GM19372 (cell line): ENCODE measurements around the gene CYP3A4.
"Not testable (repeated sequence)": the region's sequence is repeated elsewhere in the genome, so short reads cannot be mapped to it uniquely, and the experiment has no call there.

Experiments
- ATAC-seq: cut with Tn5 transposase; IDR thresholded peaks from one replicate; pipeline ENCODE4 v1.9.1; 2021; ENCODE audit warnings: mild to moderate bottlenecking, low read depth, moderate library complexity; ENCODE audit not compliant: unreplicated experiment

Gene CYP3A4

GRCh38 chr7:99730238-99730810, 53.7 kb downstream of the CYP3A4 start:
- no peak for ATAC-seq

DNA sequence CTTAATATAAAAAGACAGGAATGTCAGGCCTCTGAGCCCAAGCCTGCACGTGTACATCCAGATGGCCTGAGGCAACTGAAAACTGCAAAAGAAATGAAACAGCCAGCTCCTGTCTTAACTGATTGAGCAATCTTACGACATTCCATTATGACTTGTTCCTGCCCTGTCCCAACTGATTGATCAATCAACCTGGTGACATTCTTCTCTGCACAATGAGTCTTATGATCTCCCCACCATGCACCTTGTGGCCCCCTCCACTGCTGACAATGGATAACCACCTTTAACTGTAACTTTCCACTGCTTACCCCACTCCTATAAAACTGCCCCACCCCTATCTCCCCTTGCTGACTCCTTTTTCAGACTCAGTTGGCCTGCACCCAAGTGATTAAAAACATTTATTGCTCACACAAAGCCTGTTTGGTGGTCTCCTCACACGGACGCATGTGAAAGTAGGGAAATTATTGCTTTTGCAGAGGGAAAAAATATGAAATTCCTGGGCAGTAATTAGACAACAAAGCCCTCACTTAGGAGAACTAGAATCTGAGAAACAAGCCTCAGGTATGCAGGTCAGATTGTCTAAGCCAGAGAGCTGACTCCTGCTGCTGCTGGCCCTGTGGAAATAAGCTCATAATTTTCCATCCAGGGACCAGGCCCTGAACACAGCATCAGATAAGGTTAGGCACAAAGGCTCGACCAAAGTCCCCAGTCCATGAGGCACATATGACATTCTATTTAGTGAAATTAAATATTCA, 54.3 kb downstream of the CYP3A4 start:
- no peak for ATAC-seq

DNA sequence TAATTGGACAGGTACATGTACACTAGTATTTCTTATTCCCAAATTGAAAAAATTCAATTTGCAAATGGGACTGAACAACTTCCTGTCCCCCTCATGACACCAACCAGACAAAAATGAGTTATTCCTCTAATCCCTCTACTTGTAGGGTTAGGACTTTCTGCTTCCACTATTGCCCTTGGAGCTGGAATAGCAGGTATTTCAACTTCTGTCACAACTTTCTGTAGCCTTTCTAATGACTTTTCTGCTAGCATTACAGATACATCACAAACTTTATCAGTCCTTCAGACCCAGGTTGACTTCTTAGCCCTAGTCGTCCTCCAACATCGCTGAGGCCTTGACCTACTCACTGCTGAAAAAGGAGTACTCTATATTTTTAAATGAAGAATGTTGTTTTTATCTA, 55.4 kb downstream of the CYP3A4 start:
- no peak for ATAC-seq

DNA sequence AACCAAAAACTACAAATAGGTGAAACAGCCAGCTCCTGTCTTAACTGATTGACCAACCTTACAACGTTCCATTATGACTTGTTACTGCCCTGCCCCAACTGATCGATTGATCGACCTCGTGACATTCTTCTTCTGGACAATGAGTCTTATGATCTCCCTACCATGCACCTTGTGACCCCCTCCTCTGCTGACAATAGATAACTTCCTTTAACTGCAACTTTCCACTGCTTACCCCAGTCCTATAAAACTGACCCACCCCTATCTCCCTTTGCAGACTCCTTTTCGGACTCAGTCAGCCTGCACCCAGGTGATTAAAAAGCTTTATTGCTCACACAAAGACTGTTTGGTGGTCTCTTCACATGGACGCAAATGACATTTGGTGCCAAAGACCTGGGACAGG, 60.8 kb downstream of the CYP3A4 start:
- not testable (repeated sequence) for ATAC-seq

- no peak for ATAC-seq
Observed at GRCh38 chr7:99720800-99721595, 63.0 kb downstream of the CYP3A4 start.

DNA sequence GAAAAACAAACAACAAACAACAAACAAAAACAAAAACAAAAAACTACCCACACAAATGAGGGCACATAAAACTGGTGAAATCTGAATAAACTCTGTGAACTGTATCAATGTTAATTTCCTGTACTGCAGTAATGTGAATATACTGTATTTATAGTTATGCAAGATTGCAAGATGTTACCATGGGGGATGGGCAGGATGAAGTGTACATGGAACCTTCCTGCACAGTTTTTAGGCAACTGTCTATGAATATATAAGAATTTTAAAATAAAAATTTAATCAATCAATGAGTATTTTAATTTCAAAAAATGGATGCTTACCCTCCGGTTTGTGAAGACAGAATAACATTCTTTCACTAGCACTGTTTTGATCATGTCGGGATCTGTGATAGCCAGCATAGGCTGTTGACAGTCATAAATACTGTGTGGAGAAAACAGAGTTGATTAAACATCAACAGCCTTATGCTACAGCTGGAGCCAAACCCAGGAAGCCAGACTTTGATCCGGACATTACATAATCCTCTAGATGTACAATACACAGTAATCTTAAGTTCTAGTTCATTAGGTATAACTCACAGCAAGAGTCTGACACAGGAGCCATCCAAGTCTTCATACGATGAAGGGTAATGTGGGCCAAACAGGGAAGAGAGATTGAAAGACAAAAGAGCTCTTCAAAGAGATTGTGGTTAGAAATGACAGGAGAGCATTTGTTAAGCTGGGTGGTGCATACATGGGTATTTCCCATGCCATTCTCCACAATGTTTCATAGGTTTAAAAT, 63.8 kb downstream of the CYP3A4 start:
- no peak for ATAC-seq

GRCh38 chr7:99713995-99714570, 69.9 kb downstream of the CYP3A4 start:
- no peak for ATAC-seq

- no peak for ATAC-seq
Observed at GRCh38 chr7:99709838-99710578, 74.0 kb downstream of the CYP3A4 start.

DNA sequence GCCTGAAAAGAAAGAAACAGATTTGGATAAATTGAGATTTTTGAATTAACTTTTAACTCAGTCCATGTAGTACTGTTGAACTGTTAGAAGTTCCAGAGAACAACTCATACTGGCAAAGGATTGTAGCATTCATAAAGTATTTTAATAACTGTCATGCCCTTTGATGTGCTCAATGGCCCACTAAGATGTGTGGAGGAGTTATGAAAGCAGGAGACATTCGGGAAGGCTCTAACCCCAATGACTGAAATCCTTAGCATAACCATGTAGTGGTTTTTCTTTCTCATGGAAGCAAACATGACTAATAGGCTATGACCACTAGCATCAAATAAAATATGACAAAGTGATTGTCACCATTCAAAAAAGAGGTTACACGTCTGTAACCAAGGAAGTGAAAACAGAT, 74.7 kb downstream of the CYP3A4 start:
- ATAC-seq = no peak

DNA sequence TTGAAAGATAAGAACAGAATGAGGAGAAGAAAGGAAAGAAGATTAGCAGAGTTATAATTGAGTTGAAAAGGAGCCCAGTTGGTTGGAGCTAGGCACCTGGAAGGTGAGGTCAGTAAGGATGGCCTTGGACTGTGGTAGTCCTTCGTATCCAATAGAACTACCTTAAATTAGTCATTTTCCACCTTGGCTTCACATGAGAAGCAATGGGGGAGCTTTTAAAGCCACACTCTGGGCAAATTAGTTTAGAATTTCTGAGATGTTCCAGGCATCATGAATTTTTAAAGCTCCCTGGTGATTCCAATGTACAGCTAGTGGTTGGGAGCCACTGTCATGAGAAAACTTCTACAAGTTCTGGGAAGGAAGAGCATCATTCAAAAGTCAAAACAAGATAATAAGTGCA, 76.9 kb downstream of the CYP3A4 start:
- ATAC-seq = no peak
